ENCODE results near the gene ERGIC1. TPM values are rescaled to one million over a fixed set of nuclear protein-coding genes. Genes with fewer than 3 reads are reported as not detected.

ERGIC1 gene
- total and polyA plus RNA-seq, 2 of the 13 experiments (the other 11 are each of a cell fraction or from before 2014, with no cell fraction given): 78.5 to 184 TPM

GRCh38 chr5:172869691-172870090 lies 35.6 kb downstream of the ERGIC1 start:
- in situ Hi-C loops (cut with HindIII; ENCODE audit: extremely low pct_ligation_motif_present, low pct_unique_long_range_greater_than_20kb): no loop called here

More at GRCh38 chr5:172869691-172870090, 35.6 kb downstream of the ERGIC1 start:
- DNase-seq (ENCODE audit: low spot score): no peak
- 88% methylated on average over 1 of the region's 1 CpG for WGBS (ENCODE audit: low lambda C conversion rate)
- Histone ChIP-seq H4K20me1 (ENCODE audit: insufficient read depth, low read length) (no peaks in the 10 kb centered on the region; the same call in 1 of the 2 replicates), H3K4me3 (replicated peaks in 1 of 3; ENCODE audit: insufficient read depth in 1 of 3, low read depth in 2 of 3, low read length in 3 of 3) (no peak overlapping the region), H3K79me2 (ENCODE audit: insufficient read depth, low read length) (peaks cover 47% of the 10 kb centered on the region), H3K36me3 (replicated peaks in 1 of 2; ENCODE audit: control insufficient read depth in 1 of 2, insufficient read depth in 2 of 2, low read length in 2 of 2) (peaks cover 3 to 16% of the 10 kb centered on the region in 2 experiments; a peak in 3 of 5 replicates), H3K4me2 (ENCODE audit: low read depth, low read length) (no peak overlapping the region), H3K27ac (ENCODE audit: extremely low read length, insufficient read depth, low read length) (peak overlapping the region; percentile 66), H3K27me3 (ENCODE audit: control insufficient read depth in 1 of 2, insufficient read depth in 2 of 2, low read length in 2 of 2) (no peaks in the 10 kb centered on the region), H3K9me3 (ENCODE audit: low read length) (no peaks in the 10 kb centered on the region), H3K4me1 (ENCODE audit: insufficient read depth, low read length) (peaks cover 81% of the 10 kb centered on the region), H3K9ac (ENCODE audit: insufficient read depth, low read depth, low read length) (no peak overlapping the region; the same call in 1 of the 2 replicates), H2AFZ (ENCODE audit: low read length) (no peak overlapping the region)
- ChIA-PET POLR2A (interaction anchor here (0.9 to 3.7 kb wide), 7 partner anchors 10 to 155 kb away, joined by 3 to 22 read pairs (median 4); partner anchors contain the start of genes DUSP1 and RPL26L1), CTCF (ENCODE audit: low intra/inter-chr PET ratio, low total read pairs) (interaction anchor here (1.7 to 2.0 kb wide), 2 partner anchors 27 to 153 kb away, joined by 4 to 5 read pairs; no protein-coding TSS in a partner anchor)
- no TSS peak for BruUV-seq (replicated peaks)
- TF ChIP-seq ZMYM4 (CRISPR knock-in tag; IDR thresholded peaks at IDR 0.05) (no peak), ARNTL (CRISPR knock-in tag; IDR thresholded peaks at IDR 0.05) (no peak), ARID3A (IDR thresholded peaks at IDR 0.05; ENCODE audit: low read depth, low read length) (no peak), NBN (conservative IDR thresholded peaks at IDR 0.05) (no peak), MAFG (CRISPR knock-in tag; IDR thresholded peaks at IDR 0.05) (no peak), ZNF710 (CRISPR knock-in tag; IDR thresholded peaks at IDR 0.05; ENCODE audit: borderline replicate concordance) (no peak), ZNF878 (CRISPR knock-in tag; IDR thresholded peaks at IDR 0.05) (no peak), MXD4 (CRISPR knock-in tag; IDR thresholded peaks at IDR 0.05) (no peak), NFYB (CRISPR knock-in tag; IDR thresholded peaks at IDR 0.05) (no peak), KDM3A (CRISPR knock-in tag; IDR thresholded peaks at IDR 0.05; ENCODE audit: low read depth) (no peak)
- intact Hi-C loops (cut with micrococcal nuclease; ENCODE audit: unreplicated experiment): no loop called here
- FAIRE-seq: no peak
- ATAC-seq: no peak
